H1 (cell line): Measurements from ENCODE around the gene SLC7A5. TPM values are rescaled to one million over a fixed set of nuclear protein-coding genes. Genes with fewer than 3 reads are reported as not detected.
"Not testable (repeated sequence)": the region's sequence is repeated elsewhere in the genome, so short reads cannot be mapped to it uniquely, and the experiment has no call there.

Experiments used
- CTCF ChIA-PET: fragments of 300-600 bp; sonication (Branson Sonifier 250); formaldehyde crosslinking; loops from one replicate; lab custom pipeline; 2021; ENCODE audit not compliant: partially characterized antibody; lab: Charles Lee
- POLR2A ChIA-PET: fragments of 300-600 bp; sonication (Branson Sonifier 250); formaldehyde crosslinking; loops from one replicate; lab custom pipeline; 2021; ENCODE audit warnings: inconsistent platforms; ENCODE audit not compliant: partially characterized antibody; lab: Charles Lee
- DNase-seq, 2 experiments: peaks; one replicate each; pipeline versions ENCODE4 v3.0.0 to v3.0.0-alpha.2; 2010 to 2022; ENCODE audit warnings: low spot score in 2 of 2, low read depth in 1 of 2, mixed read lengths in 1 of 2
- FAIRE-seq: peaks from 2 replicates; lab custom pipeline; 2011; peaks lifted over from hg19 to GRCh38; lab: Jason Lieb, UNC
- H2AFZ ChIP-seq: 2 replicates; pipeline ENCODE4 v1.8.1; 2012; ENCODE audit warnings: low read length, inconsistent platforms
- H2AK5ac ChIP-seq: 2 replicates; pipeline ENCODE4 v1.6.1; 2013; ENCODE audit warnings: low read depth, low read length
- H2BK120ac ChIP-seq: replicated peaks from 2 replicates; pipeline ENCODE3; 2013; ENCODE audit warnings: low read depth, low read length, inconsistent platforms
- H2BK12ac ChIP-seq: 2 replicates; pipeline ENCODE4 v1.6.1; 2013; ENCODE audit warnings: low read depth, low read length
- H2BK15ac ChIP-seq: 2 replicates; pipeline ENCODE4 v1.6.1; 2013; ENCODE audit warnings: low read length
- H2BK20ac ChIP-seq: 2 replicates; pipeline ENCODE4 v1.6.1; 2013; ENCODE audit warnings: low read length
- H2BK5ac ChIP-seq: 2 replicates; pipeline ENCODE4 v1.6.1; 2013; ENCODE audit warnings: low read depth, low read length
- H3K14ac ChIP-seq: 2 replicates; pipeline ENCODE4 v1.6.1; 2013; ENCODE audit warnings: inconsistent platforms; ENCODE audit not compliant: insufficient read length
- H3K18ac ChIP-seq: 2 replicates; pipeline ENCODE4 v1.6.1; 2013; ENCODE audit warnings: low read length; ENCODE audit errors: extremely low read depth
- H3K23ac ChIP-seq: 2 replicates; pipeline ENCODE4 v1.6.1; 2013; ENCODE audit warnings: inconsistent platforms; ENCODE audit not compliant: insufficient read length
- H3K23me2 ChIP-seq: 2 replicates; pipeline ENCODE4 v1.6.1; 2013; ENCODE audit warnings: low read depth, low read length
- H3K27ac ChIP-seq: 2 replicates; pipeline ENCODE4 v1.6.1; 2011; ENCODE audit warnings: low read depth, low read length, inconsistent platforms
- H3K27me3 ChIP-seq, 4 experiments: replicated peaks in 1 of 4; 1 replicate in 1 of 4; 2 replicates in 3 of 4; pipeline versions ENCODE4 v1.6.1 to v1.8.1; 2011 to 2013; ENCODE audit warnings: low read length in 3 of 4, mild to moderate bottlenecking in 3 of 4, inconsistent platforms in 2 of 4, mixed read lengths in 2 of 4, moderate library complexity in 1 of 4; ENCODE audit not compliant: control insufficient read depth in 3 of 4, insufficient read depth in 3 of 4; ENCODE audit errors: extremely low read depth in 1 of 4
- H3K36me3 ChIP-seq, 4 experiments: 2 replicates each; pipeline versions ENCODE4 v1.6.1 to v1.8.1; 2011 to 2013; ENCODE audit warnings: mild to moderate bottlenecking in 4 of 4, low read length in 3 of 4, moderate library complexity in 2 of 4, control low read depth in 1 of 4, inconsistent platforms in 1 of 4; ENCODE audit not compliant: insufficient read depth in 4 of 4, control insufficient read depth in 2 of 4
- H3K4ac ChIP-seq: replicated peaks from 2 replicates; pipeline ENCODE3; 2013; ENCODE audit warnings: low read length, low read depth, mixed read lengths, inconsistent platforms; ENCODE audit not compliant: insufficient read length
- H3K4me1 ChIP-seq, 4 experiments: replicated peaks in 1 of 4; 1 replicate in 1 of 4; 2 replicates in 3 of 4; pipeline versions ENCODE4 v1.6.1 to v1.8.1; 2011 to 2013; ENCODE audit warnings: low read length in 3 of 4, inconsistent platforms in 2 of 4, mixed read lengths in 1 of 4; ENCODE audit not compliant: insufficient read depth in 4 of 4, control insufficient read depth in 3 of 4
- H3K4me2 ChIP-seq, 2 experiments: 2 replicates each; pipeline versions ENCODE4 v1.6.1 to v1.8.1; 2011 to 2013; ENCODE audit warnings: low read depth in 2 of 2, low read length in 2 of 2, control low read depth in 1 of 2, inconsistent platforms in 1 of 2, mild to moderate bottlenecking in 1 of 2; ENCODE audit not compliant: insufficient read depth in 1 of 2
- H3K4me3 ChIP-seq, 4 experiments: fragments of 200-600, 300-600 bp in 1 of 4; sonication (generic), shearing (Covaris generic), sonication (Bioruptor Twin) in 1 of 4; 2 replicates each; pipeline versions ENCODE4 v1.5.1 to v1.8.1; 2011 to 2016; ENCODE audit warnings: low read length in 4 of 4, low read depth in 3 of 4, control low read depth in 2 of 4, inconsistent platforms in 2 of 4, mild to moderate bottlenecking in 2 of 4, mixed read lengths in 1 of 4, moderate library complexity in 1 of 4; ENCODE audit not compliant: insufficient read depth in 2 of 4; ENCODE audit errors: extremely low read depth in 1 of 4
- H3K56ac ChIP-seq: replicated peaks from 2 replicates; pipeline ENCODE3; 2013; ENCODE audit warnings: low read depth, mild to moderate bottlenecking, mixed read lengths, low read length, inconsistent platforms; ENCODE audit not compliant: insufficient read length
- H3K79me1 ChIP-seq: 2 replicates; pipeline ENCODE4 v1.6.1; 2013; ENCODE audit warnings: low read depth, low read length, control low read depth
- H3K79me2 ChIP-seq, 2 experiments: 2 replicates each; pipeline versions ENCODE4 v1.6.1 to v1.8.1; 2012 to 2013; ENCODE audit warnings: low read length in 2 of 2, mild to moderate bottlenecking in 2 of 2, inconsistent platforms in 1 of 2; ENCODE audit not compliant: insufficient read depth in 2 of 2, control insufficient read depth in 1 of 2
- H3K9ac ChIP-seq, 4 experiments: replicated peaks in 1 of 4; 1 replicate in 1 of 4; 2 replicates in 3 of 4; pipeline versions ENCODE4 v1.6.1 to v1.8.1; 2011 to 2013; ENCODE audit warnings: low read depth in 3 of 4, low read length in 3 of 4, control low read depth in 2 of 4, mild to moderate bottlenecking in 2 of 4, moderate library complexity in 2 of 4, inconsistent platforms in 1 of 4; ENCODE audit errors: extremely low read depth in 1 of 4
- H3K9me3 ChIP-seq, 2 experiments: 2 replicates each; pipeline versions ENCODE4 v1.6.1 to v1.8.1; 2012 to 2013; ENCODE audit warnings: mild to moderate bottlenecking in 2 of 2, moderate library complexity in 2 of 2, control low read depth in 1 of 2, inconsistent platforms in 1 of 2, low read depth in 1 of 2, low read length in 1 of 2, mixed read lengths in 1 of 2; ENCODE audit not compliant: insufficient read depth in 2 of 2
- H4K20me1 ChIP-seq, 2 experiments: replicated peaks in 1 of 2; 2 replicates each; pipeline versions ENCODE3 to v1.8.1; 2011 to 2013; ENCODE audit warnings: inconsistent platforms in 2 of 2, low read length in 2 of 2, mild to moderate bottlenecking in 1 of 2; ENCODE audit not compliant: insufficient read depth in 2 of 2, control insufficient read depth in 1 of 2
- H4K5ac ChIP-seq: 2 replicates; pipeline ENCODE4 v1.6.1; 2013; ENCODE audit warnings: low read length, low read depth, mixed read lengths, inconsistent platforms; ENCODE audit not compliant: insufficient read length
- H4K8ac ChIP-seq: 2 replicates; pipeline ENCODE4 v1.8.0; 2013; ENCODE audit warnings: mild to moderate bottlenecking, moderate library complexity, low read length, inconsistent platforms; ENCODE audit not compliant: insufficient read depth; ENCODE audit errors: extremely low read depth
- H4K91ac ChIP-seq: replicated peaks from 2 replicates; pipeline ENCODE3; 2013; ENCODE audit warnings: low read length, mixed read lengths, inconsistent platforms; ENCODE audit not compliant: insufficient read length
- WGBS, 2 experiments: shearing (Covaris generic) in 1 of 2; methylation state at CpG; one replicate each; pipeline versions ENCODE4 v1.1.6 to v1.1.7; 2013 to 2015; ENCODE audit warnings: low lambda C conversion rate in 2 of 2, mixed read lengths in 2 of 2, inconsistent platforms in 1 of 2, low coverage in 1 of 2, missing lambda C conversion rate in 1 of 2; ENCODE audit not compliant: insufficient replicate concordance in 2 of 2, insufficient coverage in 1 of 2, insufficient read length in 1 of 2; ENCODE audit errors: extremely low coverage in 1 of 2, missing lambda C conversion rate in 1 of 2; 5-methylcytosine and 5-hydroxymethylcytosine counted together
- polyA plus RNA-seq, 7 experiments: library from polyadenylated mRNA; depleted of rRNA in 3 of 7; stranded (reverse) in 5 of 7; unstranded in 2 of 7; fragments of >200 nt in 5 of 7; fragments of 200-250 nt in 2 of 7; gene quantifications; 1 replicate in 5 of 7; 2 replicates in 1 of 7; 4 replicates in 1 of 7; pipeline versions ENCODE4 v1.2.1 to v1.2.3, GENCODE V29; 2011 to 2013; ENCODE audit warnings: missing spikeins in 2 of 7, mixed read lengths in 2 of 7
- total RNA-seq: library from RNA; stranded (reverse); fragmentation: NEBNext Ultra II Directional; extraction: Animal tissue kit (Norgen Biotek cat#: 25700); gene quantifications from 2 replicates; pipeline ENCODE4 v1.2.1, GENCODE V29; 2021

SLC7A5 gene
- total and polyA plus RNA-seq, 2 of the 8 experiments (the other 6 are each of a cell fraction or from before 2014, with no cell fraction given), result 68.2 to 341 TPM

DNA sequence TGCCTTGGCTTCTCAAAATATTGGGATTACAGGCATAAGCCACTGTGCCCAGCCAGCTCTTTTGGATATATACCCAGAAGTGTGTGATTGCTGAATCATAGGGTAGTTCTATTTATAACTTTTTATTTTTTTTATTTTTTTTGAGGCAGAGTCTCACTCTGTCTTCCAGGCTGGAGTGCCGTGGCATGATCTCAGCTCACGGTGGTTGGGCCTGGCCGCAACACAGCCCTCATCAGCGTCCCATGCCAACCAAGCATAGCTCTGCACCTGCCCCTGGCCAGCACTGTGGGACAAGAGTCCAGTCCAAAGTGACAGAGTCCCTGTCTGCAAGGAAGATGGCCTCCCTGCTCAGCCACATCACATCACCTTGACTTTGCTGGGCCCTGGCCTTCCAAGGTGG lies 24.7 kb upstream of the SLC7A5 start:
- CTCF ChIA-PET, result interaction anchor here (0.7 to 3.0 kb wide), 7 partner anchors 9 to 115 kb away, joined by 3 to 9 read pairs (median 5); no protein-coding TSS in a partner anchor
- not testable (repeated sequence) for H3K14ac ChIP-seq, H3K4me1 ChIP-seq, H2BK120ac ChIP-seq, H2AFZ ChIP-seq, H3K36me3 ChIP-seq, H2BK20ac ChIP-seq, H3K4ac ChIP-seq, H3K23ac ChIP-seq, H4K5ac ChIP-seq, H3K79me2 ChIP-seq, H3K4me3 ChIP-seq, H3K9ac ChIP-seq, H3K79me1 ChIP-seq, H4K20me1 ChIP-seq, H3K56ac ChIP-seq, H3K27me3 ChIP-seq, H3K18ac ChIP-seq, H2BK5ac ChIP-seq, H3K9me3 ChIP-seq, H2BK12ac ChIP-seq, FAIRE-seq, DNase-seq, H3K4me2 ChIP-seq, H2BK15ac ChIP-seq, H2AK5ac ChIP-seq, H3K23me2 ChIP-seq, H3K27ac ChIP-seq, H4K8ac ChIP-seq, H4K91ac ChIP-seq
- POLR2A ChIA-PET, result interaction anchor here (1.5 kb wide), 1 partner anchor 115 kb away, joined by 3 read pairs; no protein-coding TSS in a partner anchor
- WGBS, 2 experiments, result 98% methylated on average over 4 of the region's 4 CpGs; no CpG with 5 or more reads in 1 of the 2 experiments
